ENCODE data around the gene SPATA3. TPM values are rescaled to one million over a fixed set of nuclear protein-coding genes. Genes with fewer than 3 reads are reported as not detected.

The SPATA3 gene
- total and polyA plus RNA-seq, 2 of the 13 experiments (the other 11 are each of a cell fraction or from before 2014, with no cell fraction given), result not detected

DNA sequence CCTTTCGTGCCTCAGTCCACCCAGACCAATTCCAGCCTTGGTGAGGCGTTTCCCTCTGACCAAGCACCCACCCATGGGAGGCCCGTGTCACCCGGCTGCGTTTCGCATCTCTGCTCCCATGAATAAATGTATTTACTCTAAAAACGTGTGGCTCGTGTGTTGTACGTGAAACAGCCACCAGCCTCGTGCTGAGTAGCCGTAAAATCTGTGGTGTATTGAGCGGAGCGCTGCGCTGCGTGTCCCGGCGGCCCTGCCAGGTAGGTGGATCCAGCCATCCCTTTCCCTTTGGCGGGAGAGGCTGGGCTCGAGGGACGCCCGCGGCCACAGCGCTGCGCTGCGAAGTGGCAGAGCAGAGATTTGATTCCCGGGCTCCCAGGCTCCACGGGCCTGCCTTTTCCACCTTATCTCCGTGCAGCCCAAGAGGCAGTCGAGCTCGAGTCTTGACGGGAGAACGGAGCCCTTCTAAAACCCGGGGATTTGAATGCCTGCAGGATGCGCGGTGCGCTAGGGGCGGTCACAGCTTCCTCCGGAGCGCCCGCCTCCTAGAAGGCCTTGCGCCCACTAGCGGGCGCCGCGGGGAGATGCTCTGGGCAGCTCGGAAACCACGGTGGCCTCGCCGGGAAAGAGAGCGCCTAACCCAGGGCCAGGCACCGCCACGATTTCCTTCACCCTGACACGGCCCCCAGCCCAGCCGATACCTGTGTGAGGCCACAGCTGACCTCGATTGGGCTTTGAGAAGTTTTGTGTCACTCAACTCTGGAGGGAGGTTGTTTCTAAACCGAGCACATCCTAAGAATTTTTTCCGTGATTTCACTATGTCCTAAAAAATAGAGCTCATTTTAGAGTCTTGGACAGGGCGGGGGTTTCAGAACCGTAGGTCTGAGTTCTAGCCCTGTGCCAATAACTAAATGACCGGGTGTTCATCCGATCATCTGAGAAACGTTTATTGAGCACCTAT, 56.9 kb downstream of the SPATA3 start (continued):
- TF ChIP-seq, protein P1, sequence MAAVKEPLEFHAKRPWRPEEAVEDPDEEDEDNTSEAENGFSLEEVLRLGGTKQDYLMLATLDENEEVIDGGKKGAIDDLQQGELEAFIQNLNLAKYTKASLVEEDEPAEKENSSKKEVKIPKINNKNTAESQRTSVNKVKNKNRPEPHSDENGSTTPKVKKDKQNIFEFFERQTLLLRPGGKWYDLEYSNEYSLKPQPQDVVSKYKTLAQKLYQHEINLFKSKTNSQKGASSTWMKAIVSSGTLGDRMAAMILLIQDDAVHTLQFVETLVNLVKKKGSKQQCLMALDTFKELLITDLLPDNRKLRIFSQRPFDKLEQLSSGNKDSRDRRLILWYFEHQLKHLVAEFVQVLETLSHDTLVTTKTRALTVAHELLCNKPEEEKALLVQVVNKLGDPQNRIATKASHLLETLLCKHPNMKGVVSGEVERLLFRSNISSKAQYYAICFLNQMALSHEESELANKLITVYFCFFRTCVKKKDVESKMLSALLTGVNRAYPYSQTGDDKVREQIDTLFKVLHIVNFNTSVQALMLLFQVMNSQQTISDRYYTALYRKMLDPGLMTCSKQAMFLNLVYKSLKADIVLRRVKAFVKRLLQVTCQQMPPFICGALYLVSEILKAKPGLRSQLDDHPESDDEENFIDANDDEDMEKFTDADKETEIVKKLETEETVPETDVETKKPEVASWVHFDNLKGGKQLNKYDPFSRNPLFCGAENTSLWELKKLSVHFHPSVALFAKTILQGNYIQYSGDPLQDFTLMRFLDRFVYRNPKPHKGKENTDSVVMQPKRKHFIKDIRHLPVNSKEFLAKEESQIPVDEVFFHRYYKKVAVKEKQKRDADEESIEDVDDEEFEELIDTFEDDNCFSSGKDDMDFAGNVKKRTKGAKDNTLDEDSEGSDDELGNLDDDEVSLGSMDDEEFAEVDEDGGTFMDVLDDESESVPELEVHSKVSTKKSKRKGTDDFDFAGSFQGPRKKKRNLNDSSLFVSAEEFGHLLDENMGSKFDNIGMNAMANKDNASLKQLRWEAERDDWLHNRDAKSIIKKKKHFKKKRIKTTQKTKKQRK (IDR thresholded peaks at IDR 0.05; ENCODE audit: low read length), result no peak
- no peak; the same call in none of the 2 replicates for TF ChIP-seq ZNF256 (CRISPR knock-in tag; conservative IDR thresholded peaks at IDR 0.05)
- 0 out of 2 replicates have a peak, but pooled peaks have one; percentile 76 for TF ChIP-seq ZNF136 (CRISPR knock-in tag; IDR thresholded peaks at IDR 0.05; ENCODE audit: low read depth)
- TF ChIP-seq, protein P2, sequence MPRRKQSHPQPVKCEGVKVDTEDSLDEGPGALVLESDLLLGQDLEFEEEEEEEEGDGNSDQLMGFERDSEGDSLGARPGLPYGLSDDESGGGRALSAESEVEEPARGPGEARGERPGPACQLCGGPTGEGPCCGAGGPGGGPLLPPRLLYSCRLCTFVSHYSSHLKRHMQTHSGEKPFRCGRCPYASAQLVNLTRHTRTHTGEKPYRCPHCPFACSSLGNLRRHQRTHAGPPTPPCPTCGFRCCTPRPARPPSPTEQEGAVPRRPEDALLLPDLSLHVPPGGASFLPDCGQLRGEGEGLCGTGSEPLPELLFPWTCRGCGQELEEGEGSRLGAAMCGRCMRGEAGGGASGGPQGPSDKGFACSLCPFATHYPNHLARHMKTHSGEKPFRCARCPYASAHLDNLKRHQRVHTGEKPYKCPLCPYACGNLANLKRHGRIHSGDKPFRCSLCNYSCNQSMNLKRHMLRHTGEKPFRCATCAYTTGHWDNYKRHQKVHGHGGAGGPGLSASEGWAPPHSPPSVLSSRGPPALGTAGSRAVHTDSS (CRISPR knock-in tag; conservative IDR thresholded peaks at IDR 0.05), result no peak
- TF ChIP-seq, protein P3, sequence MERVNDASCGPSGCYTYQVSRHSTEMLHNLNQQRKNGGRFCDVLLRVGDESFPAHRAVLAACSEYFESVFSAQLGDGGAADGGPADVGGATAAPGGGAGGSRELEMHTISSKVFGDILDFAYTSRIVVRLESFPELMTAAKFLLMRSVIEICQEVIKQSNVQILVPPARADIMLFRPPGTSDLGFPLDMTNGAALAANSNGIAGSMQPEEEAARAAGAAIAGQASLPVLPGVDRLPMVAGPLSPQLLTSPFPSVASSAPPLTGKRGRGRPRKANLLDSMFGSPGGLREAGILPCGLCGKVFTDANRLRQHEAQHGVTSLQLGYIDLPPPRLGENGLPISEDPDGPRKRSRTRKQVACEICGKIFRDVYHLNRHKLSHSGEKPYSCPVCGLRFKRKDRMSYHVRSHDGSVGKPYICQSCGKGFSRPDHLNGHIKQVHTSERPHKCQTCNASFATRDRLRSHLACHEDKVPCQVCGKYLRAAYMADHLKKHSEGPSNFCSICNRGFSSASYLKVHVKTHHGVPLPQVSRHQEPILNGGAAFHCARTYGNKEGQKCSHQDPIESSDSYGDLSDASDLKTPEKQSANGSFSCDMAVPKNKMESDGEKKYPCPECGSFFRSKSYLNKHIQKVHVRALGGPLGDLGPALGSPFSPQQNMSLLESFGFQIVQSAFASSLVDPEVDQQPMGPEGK (CRISPR knock-in tag; IDR thresholded peaks at IDR 0.05), result peak; percentile 40
- TF ChIP-seq ZFX (CRISPR knock-in tag; IDR thresholded peaks at IDR 0.05; ENCODE audit: low read depth), result peak; percentile 86
- TF ChIP-seq NAIF1 (CRISPR knock-in tag; IDR thresholded peaks at IDR 0.05; ENCODE audit: borderline replicate concordance), result 0 out of 2 replicates have a peak, but pooled peaks have one; percentile 6
- TF ChIP-seq SMARCE1 (IDR thresholded peaks at IDR 0.05; ENCODE audit: borderline replicate concordance), result no peak
- no peak for TF ChIP-seq ZFYVE20 (CRISPR knock-in tag; IDR thresholded peaks at IDR 0.05; ENCODE audit: borderline replicate concordance, low read depth)
- TF ChIP-seq, protein P4, sequence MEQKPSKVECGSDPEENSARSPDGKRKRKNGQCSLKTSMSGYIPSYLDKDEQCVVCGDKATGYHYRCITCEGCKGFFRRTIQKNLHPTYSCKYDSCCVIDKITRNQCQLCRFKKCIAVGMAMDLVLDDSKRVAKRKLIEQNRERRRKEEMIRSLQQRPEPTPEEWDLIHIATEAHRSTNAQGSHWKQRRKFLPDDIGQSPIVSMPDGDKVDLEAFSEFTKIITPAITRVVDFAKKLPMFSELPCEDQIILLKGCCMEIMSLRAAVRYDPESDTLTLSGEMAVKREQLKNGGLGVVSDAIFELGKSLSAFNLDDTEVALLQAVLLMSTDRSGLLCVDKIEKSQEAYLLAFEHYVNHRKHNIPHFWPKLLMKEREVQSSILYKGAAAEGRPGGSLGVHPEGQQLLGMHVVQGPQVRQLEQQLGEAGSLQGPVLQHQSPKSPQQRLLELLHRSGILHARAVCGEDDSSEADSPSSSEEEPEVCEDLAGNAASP (CRISPR knock-in tag; IDR thresholded peaks at IDR 0.05; ENCODE audit: borderline replicate concordance), result 0 out of 2 replicates have a peak, but pooled peaks have one; percentile 42
- no peak for TF ChIP-seq ATF7 (IDR thresholded peaks at IDR 0.05)
- no peak for TF ChIP-seq ATF7 (CRISPR knock-in tag; IDR thresholded peaks at IDR 0.05)
- TF ChIP-seq SRF (IDR thresholded peaks at IDR 0.05; ENCODE audit: low read depth, low read length), result 0 out of 2 replicates have a peak, but pooled peaks have one; percentile 58
- TF ChIP-seq ZNF205 (CRISPR knock-in tag; IDR thresholded peaks at IDR 0.05), result peak; percentile 75
